Spleen (tissue), 11 donors: ENCODE results near the gene TMC5. TPM values are rescaled to one million over a fixed set of nuclear protein-coding genes. Genes with fewer than 3 reads are reported as not detected.

Experiments
- DNase-seq: peaks from one replicate; pipeline ENCODE4 v3.0.0-alpha.2; 2020
- H3K27ac ChIP-seq, 8 donors: fragments of 200-600 bp; sonication (generic) in 7 of 8; 1 replicate in 4 of 8; 2 replicates in 4 of 8; pipeline versions ENCODE4 v1.5.0 to v1.8.0; 2016 to 2021; ENCODE audit warnings: inconsistent platforms in 4 of 8, mild to moderate bottlenecking in 4 of 8, moderate library complexity in 1 of 8
- H3K27me3 ChIP-seq, 7 donors: fragments of 200-600 bp; sonication (generic) in 6 of 7; replicated peaks in 1 of 7; 1 replicate in 4 of 7; 2 replicates in 3 of 7; pipeline versions ENCODE4 v1.5.0 to v1.8.0; 2016 to 2021; ENCODE audit warnings: inconsistent platforms in 3 of 7, mild to moderate bottlenecking in 1 of 7
- H3K36me3 ChIP-seq, 6 donors: fragments of 200-600 bp; sonication (generic) in 5 of 6; 1 replicate in 4 of 6; 2 replicates in 2 of 6; pipeline versions ENCODE4 v1.5.0 to v1.8.0; 2016 to 2021; ENCODE audit warnings: inconsistent platforms in 2 of 6
- H3K4me1 ChIP-seq, 6 donors: fragments of 200-600 bp; sonication (generic) in 5 of 6; 1 replicate in 3 of 6; 2 replicates in 3 of 6; pipeline versions ENCODE4 v1.5.0 to v1.8.0; 2016 to 2021; ENCODE audit warnings: inconsistent platforms in 3 of 6
- H3K4me3 ChIP-seq, 8 donors: fragments of 200-600 bp; sonication (generic) in 7 of 8; 1 replicate in 4 of 8; 2 replicates in 4 of 8; pipeline versions ENCODE4 v1.5.0 to v1.8.0; 2016 to 2021; ENCODE audit warnings: inconsistent platforms in 4 of 8, mild to moderate bottlenecking in 4 of 8, moderate library complexity in 2 of 8
- H3K9me3 ChIP-seq, 8 donors: fragments of 200-600 bp; sonication (generic) in 7 of 8; 1 replicate in 4 of 8; 2 replicates in 4 of 8; pipeline versions ENCODE4 v1.5.0 to v1.8.0; 2016 to 2021; ENCODE audit warnings: inconsistent platforms in 4 of 8
- POLR2A ChIP-seq, 3 donors: fragments of 450-650 bp; IDR thresholded peaks; one replicate each; pipeline ENCODE4 v1.5.1; 2017; ENCODE audit warnings: antibody characterized with exemption in 3 of 3, mild to moderate bottlenecking in 1 of 3
- POLR2AphosphoS5 ChIP-seq, 3 donors: sonication (generic); formaldehyde crosslinking; IDR thresholded peaks; one replicate each; pipeline ENCODE4 v1.5.1; 2017; ENCODE audit warnings: antibody characterized with exemption in 3 of 3
- WGBS, 5 donors: extraction: QIAGEN DNeasy Blood & Tissue Kit in 3 of 5; methylation state at CpG; one replicate each; pipeline versions ENCODE4 v1.1.5 to v1.1.7; 2013 to 2018; 5-methylcytosine and 5-hydroxymethylcytosine counted together
- intact Hi-C: fragments of 100-400 bp; cut with DNase I; formaldehyde crosslinking; loops from one replicate; pipeline ENCODE4 v1.15.0; 2023; ENCODE audit warnings: low total_unique reads
- polyA plus RNA-seq, 3 donors: library from polyadenylated mRNA; stranded (reverse); fragments of 200-250 nt; gene quantifications; one replicate each; pipeline ENCODE4 v1.2.1, GENCODE V29; 2013
- total RNA-seq, 7 donors: library from RNA; depleted of rRNA in 3 of 7; stranded (reverse); fragments of >200 nt in 3 of 7; fragmentation: NEBNext Ultra II Directional in 4 of 7; extraction: Animal tissue kit (Norgen Biotek cat#: 25700) in 4 of 7; gene quantifications; one replicate each; pipeline versions ENCODE4 v1.1.0 to v1.2.1, GENCODE V29; 2016 to 2021
- TF ChIP-seq, protein P1 (sequence below), 11 experiments: fragments of 200-600 bp in 7 of 11; fragments of 450-650 bp in 4 of 11; sonication (generic) in 4 of 11; IDR thresholded peaks in 8 of 11; conservative IDR thresholded peaks in 3 of 11; 1 replicate in 7 of 11; 2 replicates in 4 of 11; pipeline versions ENCODE4 v1.4.0 to v1.8.0; 2016 to 2021; ENCODE audit warnings: antibody characterized with exemption in 11 of 11, inconsistent platforms in 4 of 11, mild to moderate bottlenecking in 1 of 11
- donor health status: healthy with polysubstance abuse.
- donor health status: DM: no; HTN: no; CAD: no; lungs with moderate emphysema.
- donor health status: DM: no; HTN: no; CAD: no.
- donor health status: Bipolar disorder and iron deficiency.
- donor health status: healthy.
- donor health status: DM: no; HTN: no; CAD: no.
- donor health status: DM: yes; HTN: yes; CAD: no.

Gene TMC5
- total and polyA plus RNA-seq, 10 donors: 0.05 to 0.30 (median 0.16) TPM; not detected in 4

DNA sequence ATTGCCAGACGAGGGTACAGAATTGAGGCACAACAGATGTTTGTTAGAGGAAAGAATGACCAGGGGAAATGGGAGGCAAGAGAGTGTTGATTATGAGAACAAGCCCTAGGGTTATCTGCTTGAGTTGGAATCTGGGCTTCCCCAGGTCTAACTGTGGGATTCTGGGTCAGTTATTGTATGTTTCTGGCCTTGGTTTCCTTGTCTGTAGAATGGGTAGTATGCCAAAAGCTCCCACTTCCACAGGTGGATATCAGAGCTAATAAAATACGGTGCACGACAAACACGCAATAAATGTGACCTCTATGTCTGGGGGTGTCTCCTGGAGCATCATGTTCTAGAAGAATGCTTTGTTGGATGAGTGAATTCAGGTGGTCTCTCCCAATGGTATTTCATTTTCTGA lies 517 bp downstream of the TMC5 start:
- Histone ChIP-seq H3K27ac (no peak overlapping the region), H3K27me3 (peaks cover 0 to 48% (median 9%) of the 10 kb centered on the region in 7 donors), H3K4me1 (no peaks in the 10 kb centered on the region), H3K4me3 (no peak overlapping the region), H3K36me3 (no peaks in the 10 kb centered on the region), H3K9me3 (peaks cover 0 to 13% (median 0%) of the 10 kb centered on the region in 8 donors)
- DNase-seq: no peak
- intact Hi-C loops: no loop called here
- TF ChIP-seq POLR2AphosphoS5 (IDR thresholded peaks at IDR 0.05): no peak
- TF ChIP-seq POLR2A (IDR thresholded peaks at IDR 0.05): no peak
- TF ChIP-seq, protein P1, sequence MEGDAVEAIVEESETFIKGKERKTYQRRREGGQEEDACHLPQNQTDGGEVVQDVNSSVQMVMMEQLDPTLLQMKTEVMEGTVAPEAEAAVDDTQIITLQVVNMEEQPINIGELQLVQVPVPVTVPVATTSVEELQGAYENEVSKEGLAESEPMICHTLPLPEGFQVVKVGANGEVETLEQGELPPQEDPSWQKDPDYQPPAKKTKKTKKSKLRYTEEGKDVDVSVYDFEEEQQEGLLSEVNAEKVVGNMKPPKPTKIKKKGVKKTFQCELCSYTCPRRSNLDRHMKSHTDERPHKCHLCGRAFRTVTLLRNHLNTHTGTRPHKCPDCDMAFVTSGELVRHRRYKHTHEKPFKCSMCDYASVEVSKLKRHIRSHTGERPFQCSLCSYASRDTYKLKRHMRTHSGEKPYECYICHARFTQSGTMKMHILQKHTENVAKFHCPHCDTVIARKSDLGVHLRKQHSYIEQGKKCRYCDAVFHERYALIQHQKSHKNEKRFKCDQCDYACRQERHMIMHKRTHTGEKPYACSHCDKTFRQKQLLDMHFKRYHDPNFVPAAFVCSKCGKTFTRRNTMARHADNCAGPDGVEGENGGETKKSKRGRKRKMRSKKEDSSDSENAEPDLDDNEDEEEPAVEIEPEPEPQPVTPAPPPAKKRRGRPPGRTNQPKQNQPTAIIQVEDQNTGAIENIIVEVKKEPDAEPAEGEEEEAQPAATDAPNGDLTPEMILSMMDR (IDR thresholded peaks at IDR 0.05 in 8 of 11, conservative IDR thresholded peaks at IDR 0.05 in 3 of 11): no peak
- WGBS, 5 donors: 83 to 86% (median 85%) methylated on average over 4 of the region's 4 CpGs

GRCh38 chr16:19419698-19420075 lies 2.0 kb downstream of the TMC5 start:
- intact Hi-C loops: no loop called here
- no peak overlapping the region for H3K27ac ChIP-seq
- peaks cover 0 to 13% (median 0%) of the 10 kb centered on the region in 8 donors for H3K9me3 ChIP-seq
- H3K27me3 ChIP-seq: peaks cover 0 to 33% (median 7%) of the 10 kb centered on the region in 7 donors
- TF ChIP-seq POLR2A (IDR thresholded peaks at IDR 0.05) (no peak), POLR2AphosphoS5 (IDR thresholded peaks at IDR 0.05) (no peak)
- TF ChIP-seq, protein P1 (IDR thresholded peaks at IDR 0.05 in 8 of 11, conservative IDR thresholded peaks at IDR 0.05 in 3 of 11): no peak
- no peak for DNase-seq
- H3K36me3 ChIP-seq: no peaks in the 10 kb centered on the region
- H3K4me3 ChIP-seq: no peak overlapping the region
- no peaks in the 10 kb centered on the region for H3K4me1 ChIP-seq
- 85 to 92% (median 92%) methylated on average over 9 of the region's 9 CpGs for WGBS, 5 donors

DNA sequence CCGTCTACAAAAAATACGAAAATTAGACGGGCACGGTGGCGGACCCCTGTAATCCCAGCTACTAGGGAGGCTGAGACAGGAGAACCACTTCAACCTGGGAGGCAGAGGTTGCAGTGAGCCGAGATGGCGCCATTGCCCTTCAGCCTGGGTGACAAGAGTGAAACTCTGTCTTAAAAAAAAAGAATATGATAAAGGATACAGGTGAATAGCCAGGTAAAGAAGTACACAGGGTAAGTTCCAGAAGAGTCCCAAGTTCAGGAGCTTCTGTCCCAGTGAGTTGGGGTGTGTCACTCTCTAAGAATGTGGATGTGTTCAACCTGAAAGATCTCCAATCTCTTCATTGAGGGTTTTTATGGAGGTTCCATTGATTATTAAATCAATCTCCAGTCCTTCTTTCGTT lies 6.8 kb downstream of the TMC5 start:
- H3K27me3 ChIP-seq: peaks cover 0 to 10% (median 0%) of the 10 kb centered on the region in 7 donors
- H3K36me3 ChIP-seq: no peaks in the 10 kb centered on the region
- H3K27ac ChIP-seq: no peak overlapping the region
- no peak overlapping the region for H3K4me3 ChIP-seq
- WGBS, 5 donors: 91 to 94% (median 94%) methylated on average over 8 of the region's 8 CpGs
- H3K9me3 ChIP-seq: peaks cover 0 to 13% (median 0%) of the 10 kb centered on the region in 8 donors
- TF ChIP-seq POLR2AphosphoS5 (IDR thresholded peaks at IDR 0.05) (no peak), POLR2A (IDR thresholded peaks at IDR 0.05) (no peak)
- TF ChIP-seq, protein P1 (IDR thresholded peaks at IDR 0.05 in 8 of 11, conservative IDR thresholded peaks at IDR 0.05 in 3 of 11): no peak
- H3K4me1 ChIP-seq: no peaks in the 10 kb centered on the region
- intact Hi-C loops: no loop called here
- no peak for DNase-seq

GRCh38 chr16:19430345-19430744 lies 12.7 kb downstream of the TMC5 start:
- WGBS, 5 donors: 84 to 97% (median 92%) methylated on average over 3 of the region's 3 CpGs
- Histone ChIP-seq H3K9me3 (no peaks in the 10 kb centered on the region), H3K4me3 (no peak overlapping the region), H3K27me3 (peaks cover 0 to 15% (median 0%) of the 10 kb centered on the region in 7 donors), H3K36me3 (no peaks in the 10 kb centered on the region), H3K4me1 (no peaks in the 10 kb centered on the region), H3K27ac (no peak overlapping the region)
- TF ChIP-seq, protein P1 (IDR thresholded peaks at IDR 0.05 in 8 of 11, conservative IDR thresholded peaks at IDR 0.05 in 3 of 11): no peak
- TF ChIP-seq POLR2AphosphoS5 (IDR thresholded peaks at IDR 0.05) (no peak), POLR2A (IDR thresholded peaks at IDR 0.05) (no peak)
- no peak for DNase-seq
- intact Hi-C loops: no loop called here
